Tibial artery (tissue), 4 donors: ENCODE data around the gene SHD.
"Not testable (repeated sequence)": the region's sequence is repeated elsewhere in the genome, so short reads cannot be mapped to it uniquely, and the experiment has no call there.

ENCODE experiments used
- DNase-seq, 2 donors: peaks; one replicate each; pipeline ENCODE4 v3.0.0-alpha.2; 2019
- H3K27ac ChIP-seq, 2 donors: fragments of 200-600 bp; sonication (generic) in 1 of 2; 1 replicate in 1 of 2; 2 replicates in 1 of 2; pipeline ENCODE4 v1.5.1; 2018 to 2019; ENCODE audit warnings: mild to moderate bottlenecking in 1 of 2
- H3K27me3 ChIP-seq, 2 donors: fragments of 200-600 bp; sonication (generic) in 1 of 2; one replicate each; pipeline versions ENCODE4 v1.5.1 to v1.6.0; 2016 to 2019
- H3K36me3 ChIP-seq, 3 donors: fragments of 200-600 bp; sonication (generic) in 2 of 3; one replicate each; pipeline ENCODE4 v1.5.1; 2016 to 2019; ENCODE audit warnings: mild to moderate bottlenecking in 2 of 3
- H3K4me1 ChIP-seq, 4 donors: fragments of 200-600 bp; sonication (generic) in 2 of 4; 1 replicate in 3 of 4; 2 replicates in 1 of 4; pipeline ENCODE4 v1.5.1; 2016 to 2019
- H3K4me3 ChIP-seq, 2 donors: fragments of 200-600 bp; sonication (generic) in 1 of 2; 1 replicate in 1 of 2; 2 replicates in 1 of 2; pipeline ENCODE4 v1.5.1; 2018 to 2019; ENCODE audit warnings: mild to moderate bottlenecking in 2 of 2
- H3K9me3 ChIP-seq, 3 donors: fragments of 200-600 bp; sonication (generic) in 1 of 3; one replicate each; pipeline ENCODE4 v1.5.1; 2016 to 2019
- CTCF ChIP-seq, 2 experiments: fragments of 200-600 bp in 1 of 2; fragments of 450-650 bp in 1 of 2; IDR thresholded peaks; one replicate each; pipeline ENCODE4 v1.5.1; 2017 to 2019; ENCODE audit warnings: antibody characterized with exemption in 2 of 2, mild to moderate bottlenecking in 1 of 2, moderate library complexity in 1 of 2
- intact Hi-C: fragments of 100-400 bp; cut with DNase I; formaldehyde crosslinking; loops from one replicate; pipeline ENCODE4 v1.15.0; 2023; ENCODE audit warnings: low total_unique reads

The SHD gene, protein sequence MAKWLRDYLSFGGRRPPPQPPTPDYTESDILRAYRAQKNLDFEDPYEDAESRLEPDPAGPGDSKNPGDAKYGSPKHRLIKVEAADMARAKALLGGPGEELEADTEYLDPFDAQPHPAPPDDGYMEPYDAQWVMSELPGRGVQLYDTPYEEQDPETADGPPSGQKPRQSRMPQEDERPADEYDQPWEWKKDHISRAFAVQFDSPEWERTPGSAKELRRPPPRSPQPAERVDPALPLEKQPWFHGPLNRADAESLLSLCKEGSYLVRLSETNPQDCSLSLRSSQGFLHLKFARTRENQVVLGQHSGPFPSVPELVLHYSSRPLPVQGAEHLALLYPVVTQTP

GRCh38 chr19:4278419-4279266 is at the start of gene SHD:
Gene SHD, plus strand, starts transcription at chr19:4279266. Its CDS starts 798 bp downstream, at chr19:4280064.
- H3K4me3 ChIP-seq, result peak within 1 kb of the TSS in 1 of 2 donors; percentile 9
- H3K36me3 ChIP-seq, result no peaks in the 10 kb centered on the region
- H3K27me3 ChIP-seq, result peaks cover 0 to 65% of the 10 kb centered on the region in 2 donors
- no peak within 1 kb of the TSS for H3K27ac ChIP-seq
- intact Hi-C loops, result no loop called here
- TF ChIP-seq CTCF (IDR thresholded peaks at IDR 0.05), result no peak
- DNase-seq, result no peak
- H3K4me1 ChIP-seq, result peaks cover 0 to 18% (median 11%) of the 10 kb centered on the region in 4 donors
- H3K9me3 ChIP-seq, result no peaks in the 10 kb centered on the region

DNA sequence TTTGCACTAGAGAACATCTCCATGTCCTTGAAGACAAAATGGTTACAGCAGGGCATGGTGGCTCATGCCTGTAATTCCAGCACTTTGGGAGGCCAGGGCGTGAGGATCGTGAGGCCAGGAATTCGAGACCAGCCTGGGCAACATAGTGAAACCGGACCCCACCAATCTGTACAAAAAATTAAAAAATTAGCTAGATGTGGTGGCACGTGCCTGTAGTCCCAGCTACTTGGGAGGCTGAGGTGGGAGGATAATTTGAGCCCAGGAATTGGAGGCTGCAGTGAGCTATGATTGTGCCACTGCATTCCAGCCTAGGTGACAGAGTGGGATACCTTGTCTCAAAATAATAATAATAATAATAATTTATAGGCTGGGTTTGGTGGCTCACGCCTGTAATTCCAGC is 48.8 kb upstream of the SHD start:
- H3K4me3 ChIP-seq, DNase-seq, H3K9me3 ChIP-seq, intact Hi-C loops, H3K36me3 ChIP-seq, H3K4me1 ChIP-seq, H3K27ac ChIP-seq: not testable (repeated sequence)
- H3K27me3 ChIP-seq, result peaks cover 0 to 77% of the 10 kb centered on the region in 2 donors

GRCh38 chr19:4231521-4231920 is 47.5 kb upstream of the SHD start:
- H3K36me3 ChIP-seq, intact Hi-C loops, H3K9me3 ChIP-seq, H3K27ac ChIP-seq, H3K4me3 ChIP-seq, H3K4me1 ChIP-seq, DNase-seq: not testable (repeated sequence)
- peaks cover 0 to 79% of the 10 kb centered on the region in 2 donors for H3K27me3 ChIP-seq

GRCh38 chr19:4232139-4232538 is 46.9 kb upstream of the SHD start:
- intact Hi-C loops, DNase-seq, H3K36me3 ChIP-seq, H3K9me3 ChIP-seq, H3K27ac ChIP-seq, H3K4me1 ChIP-seq, H3K4me3 ChIP-seq: not testable (repeated sequence)
- peaks cover 0 to 81% of the 10 kb centered on the region in 2 donors for H3K27me3 ChIP-seq

GRCh38 chr19:4232614-4233281 is 46.3 kb upstream of the SHD start:
- no peaks in the 10 kb centered on the region for H3K4me1 ChIP-seq
- H3K36me3 ChIP-seq, result no peaks in the 10 kb centered on the region
- intact Hi-C loops, result no loop called here
- no peak for DNase-seq
- no peak for TF ChIP-seq CTCF (IDR thresholded peaks at IDR 0.05)
- no peak overlapping the region for H3K27ac ChIP-seq
- H3K9me3 ChIP-seq, result no peaks in the 10 kb centered on the region
- H3K27me3 ChIP-seq, result peaks cover 0 to 78% of the 10 kb centered on the region in 2 donors
- no peak overlapping the region for H3K4me3 ChIP-seq

DNA sequence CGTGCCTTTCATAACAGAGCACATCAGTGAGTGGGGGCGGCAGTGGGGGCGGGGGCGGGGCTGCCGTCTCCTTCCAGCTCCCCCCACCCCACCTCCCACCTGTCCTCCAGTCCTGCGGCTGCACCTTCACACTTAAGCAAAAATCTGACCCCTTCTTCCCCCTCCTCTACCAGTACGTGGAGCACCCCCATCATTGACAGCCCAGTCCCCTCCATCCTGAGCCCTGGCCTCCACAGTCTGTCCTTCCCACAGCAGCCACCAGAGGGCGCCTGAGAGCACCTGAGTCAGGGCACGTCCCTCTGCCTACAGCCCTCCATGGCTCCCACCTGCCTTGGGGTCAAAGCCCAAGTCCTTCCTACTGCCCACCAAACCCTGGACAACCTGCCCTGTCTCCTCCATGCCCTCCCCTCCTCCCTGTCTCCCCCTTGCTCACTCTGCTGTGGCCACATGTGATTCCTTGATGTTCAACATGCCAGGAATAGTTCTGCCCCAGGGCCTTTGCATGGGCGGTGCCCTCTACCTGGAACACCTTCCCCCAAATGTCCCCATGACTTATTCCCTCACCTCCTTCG is 45.7 kb upstream of the SHD start:
- DNase-seq, result no peak
- no peak overlapping the region for H3K27ac ChIP-seq
- no peaks in the 10 kb centered on the region for H3K36me3 ChIP-seq
- H3K4me1 ChIP-seq, result no peaks in the 10 kb centered on the region
- no peak overlapping the region for H3K4me3 ChIP-seq
- H3K9me3 ChIP-seq, result no peaks in the 10 kb centered on the region
- peak; percentile 16 to 29 for TF ChIP-seq CTCF (IDR thresholded peaks at IDR 0.05)
- peaks cover 0 to 77% of the 10 kb centered on the region in 2 donors for H3K27me3 ChIP-seq
- intact Hi-C loops, result no loop called here
